Osteoblast (primary cell): ENCODE measurements around the gene STON2. TPM values are rescaled to one million over a fixed set of nuclear protein-coding genes. Genes with fewer than 3 reads are reported as not detected.

Experiments
- DNase-seq: peaks from one replicate; pipeline ENCODE4 v3.0.0; 2011; ENCODE audit warnings: low spot score, mixed read lengths; ENCODE audit not compliant: insufficient read length; ENCODE audit errors: missing footprints
- H2AFZ ChIP-seq: 2 replicates; pipeline ENCODE4 v1.6.0; 2011; ENCODE audit warnings: mild to moderate bottlenecking, low read length
- H3K27ac ChIP-seq: 2 replicates; pipeline ENCODE4 v1.5.1; 2011; ENCODE audit warnings: mild to moderate bottlenecking, low read depth, low read length, moderate library complexity
- H3K27me3 ChIP-seq: 2 replicates; pipeline ENCODE4 v1.6.0; 2012; ENCODE audit warnings: mild to moderate bottlenecking, control low read depth, inconsistent platforms, low read length, moderate library complexity; ENCODE audit not compliant: insufficient read depth
- H3K36me3 ChIP-seq: 2 replicates; pipeline ENCODE4 v1.5.1; 2011; ENCODE audit warnings: mild to moderate bottlenecking, low read length, control low read depth, moderate library complexity; ENCODE audit not compliant: insufficient read depth
- H3K4me1 ChIP-seq: 2 replicates; pipeline ENCODE4 v1.5.1; 2011; ENCODE audit warnings: mild to moderate bottlenecking, low read length, control low read depth, moderate library complexity; ENCODE audit not compliant: insufficient read depth
- H3K4me2 ChIP-seq: 2 replicates; pipeline ENCODE4 v1.6.0; 2011; ENCODE audit warnings: mild to moderate bottlenecking, low read length; ENCODE audit not compliant: insufficient read depth
- H3K4me3 ChIP-seq: fragments of 200-600 bp; sonication (generic); 3 replicates; pipeline ENCODE4 v1.5.1; 2012; ENCODE audit warnings: mild to moderate bottlenecking, low read length, inconsistent platforms; ENCODE audit not compliant: insufficient read depth
- H3K79me2 ChIP-seq: 2 replicates; pipeline ENCODE4 v1.6.0; 2012; ENCODE audit warnings: mild to moderate bottlenecking, low read length, control low read depth, inconsistent platforms; ENCODE audit not compliant: insufficient read depth
- H3K9me3 ChIP-seq: 2 replicates; pipeline ENCODE4 v1.5.1; 2011; ENCODE audit warnings: low read depth, low read length, control low read depth
- H4K20me1 ChIP-seq: 2 replicates; pipeline ENCODE4 v1.6.0; 2012; ENCODE audit warnings: mild to moderate bottlenecking, low read length, control low read depth; ENCODE audit not compliant: insufficient read depth
- CTCF ChIP-seq: IDR thresholded peaks from 2 replicates; pipeline ENCODE4 v1.5.1; 2011; ENCODE audit warnings: mild to moderate bottlenecking, low read depth, low read length, moderate library complexity; ENCODE audit errors: extremely low read depth
- total RNA-seq: library from RNA; depleted of rRNA; stranded (reverse); fragments of >200 nt; gene quantifications from 2 replicates; pipeline ENCODE4 v1.2.3, GENCODE V29; 2012

Gene STON2
- total RNA-seq, 1 donor = 49.6 TPM

GRCh38 chr14:81412779-81413178 lies 12.7 kb upstream of the STON2 start:
- no peak overlapping the region for H3K4me3 ChIP-seq
- H3K27ac ChIP-seq = no peak overlapping the region
- no peak for TF ChIP-seq CTCF
- H3K4me2 ChIP-seq = no peak overlapping the region
- no peaks in the 10 kb centered on the region for H3K4me1 ChIP-seq
- H2AFZ ChIP-seq = no peak overlapping the region
- H3K36me3 ChIP-seq = no peaks in the 10 kb centered on the region
- H3K79me2 ChIP-seq = no peaks in the 10 kb centered on the region
- DNase-seq = no peak
- H3K27me3 ChIP-seq = peaks cover 7% of the 10 kb centered on the region
- H4K20me1 ChIP-seq = no peaks in the 10 kb centered on the region
- no peaks in the 10 kb centered on the region for H3K9me3 ChIP-seq

- Histone ChIP-seq H3K4me2 (no peak overlapping the region), H2AFZ (no peak overlapping the region), H3K4me3 (no peak overlapping the region), H3K36me3 (no peaks in the 10 kb centered on the region), H3K79me2 (no peaks in the 10 kb centered on the region), H3K4me1 (no peaks in the 10 kb centered on the region), H4K20me1 (no peaks in the 10 kb centered on the region), H3K9me3 (no peaks in the 10 kb centered on the region), H3K27ac (no peak overlapping the region), H3K27me3 (peaks cover 18% of the 10 kb centered on the region)
- TF ChIP-seq CTCF = no peak
- DNase-seq = no peak
Measured at GRCh38 chr14:81408595-81408994, 8.5 kb upstream of the STON2 start.

- H2AFZ ChIP-seq = no peak overlapping the region
- no peak overlapping the region for H3K27ac ChIP-seq
- H3K79me2 ChIP-seq = no peaks in the 10 kb centered on the region
- peaks cover 24% of the 10 kb centered on the region for H3K27me3 ChIP-seq
- H3K9me3 ChIP-seq = no peaks in the 10 kb centered on the region
- peaks cover 10% of the 10 kb centered on the region for H3K4me1 ChIP-seq
- H4K20me1 ChIP-seq = no peaks in the 10 kb centered on the region
- TF ChIP-seq CTCF = no peak
- no peaks in the 10 kb centered on the region for H3K36me3 ChIP-seq
- H3K4me3 ChIP-seq = no peak overlapping the region
- peak overlapping the region; percentile 14 for H3K4me2 ChIP-seq
- DNase-seq = no peak
Measured at GRCh38 chr14:81406863-81407262, 6.7 kb upstream of the STON2 start.

- no peaks in the 10 kb centered on the region for H4K20me1 ChIP-seq
- no peak for TF ChIP-seq CTCF
- H3K4me1 ChIP-seq = peaks cover 31% of the 10 kb centered on the region
- peaks cover 18% of the 10 kb centered on the region for H3K27me3 ChIP-seq
- H2AFZ ChIP-seq = no peak overlapping the region
- DNase-seq = peak; percentile 72
- no peaks in the 10 kb centered on the region for H3K79me2 ChIP-seq
- peak overlapping the region; percentile 73 for H3K4me2 ChIP-seq
- no peaks in the 10 kb centered on the region for H3K36me3 ChIP-seq
- peak overlapping the region; percentile 90 for H3K27ac ChIP-seq
- no peak overlapping the region for H3K4me3 ChIP-seq
- no peaks in the 10 kb centered on the region for H3K9me3 ChIP-seq
Measured at GRCh38 chr14:81402123-81402495, 2.0 kb upstream of the STON2 start.
